Measurements from ENCODE around the gene ST8SIA5. TPM values are rescaled to one million over a fixed set of nuclear protein-coding genes. Genes with fewer than 3 reads are reported as not detected.

The ST8SIA5 gene
- total RNA-seq, 2 donors from 2014 or later, result 0.62 TPM; not detected in 1

DNA sequence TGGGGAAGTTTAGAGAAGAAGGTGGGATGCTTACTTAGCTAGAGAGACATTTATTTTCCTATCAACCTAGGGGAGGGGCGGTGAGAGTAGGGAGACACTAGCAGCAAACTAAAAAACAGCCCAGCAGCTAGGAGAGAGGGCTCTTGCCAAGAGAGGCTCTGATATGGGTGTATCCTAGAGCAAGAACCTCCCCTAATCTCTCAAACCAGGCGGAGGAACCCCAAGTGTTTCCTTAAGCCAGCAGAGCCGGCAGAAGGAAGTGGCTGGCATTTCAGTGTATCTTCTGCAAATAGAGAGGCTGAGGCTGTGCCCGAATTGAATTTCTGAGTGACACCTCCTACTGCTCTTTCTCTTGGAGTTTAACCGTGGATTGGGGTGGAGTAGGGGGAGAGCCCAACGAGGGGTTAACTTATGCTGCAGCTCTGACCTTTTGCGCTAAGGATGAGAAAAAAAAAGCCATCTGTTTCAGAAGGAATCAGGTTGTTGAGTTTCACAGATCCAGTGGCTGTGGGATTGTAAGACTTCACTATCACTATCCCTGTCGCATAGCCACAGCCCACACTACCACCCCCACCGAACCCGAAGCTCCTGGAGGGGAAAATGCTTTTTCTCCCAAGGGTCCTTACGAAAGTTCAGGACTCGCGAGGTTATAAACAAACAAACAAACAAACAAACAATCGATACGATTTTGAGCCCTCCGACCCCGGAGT lies 1.4 kb downstream of the ST8SIA5 start:
- no peak for TF ChIP-seq POLR2A (IDR thresholded peaks at IDR 0.05)
- no peak for TF ChIP-seq POLR2AphosphoS5 (IDR thresholded peaks at IDR 0.05)
- no peak for TF ChIP-seq CTCF (IDR thresholded peaks at IDR 0.05)
- DNase-seq (ENCODE audit: low spot score), result no peak
- Histone ChIP-seq H3K4me1 (replicated peaks) (no peaks in the 10 kb centered on the region), H3K27ac (no peak overlapping the region), H3K36me3 (no peaks in the 10 kb centered on the region), H3K9me3 (no peaks in the 10 kb centered on the region), H3K4me3 (no peak overlapping the region), H3K27me3 (replicated peaks; ENCODE audit: insufficient read depth) (peaks cover 4% of the 10 kb centered on the region)
- 18% methylated on average over 17 of the region's 17 CpGs for WGBS
- intact Hi-C loops (cut with DNase I), result no loop called here

DNA sequence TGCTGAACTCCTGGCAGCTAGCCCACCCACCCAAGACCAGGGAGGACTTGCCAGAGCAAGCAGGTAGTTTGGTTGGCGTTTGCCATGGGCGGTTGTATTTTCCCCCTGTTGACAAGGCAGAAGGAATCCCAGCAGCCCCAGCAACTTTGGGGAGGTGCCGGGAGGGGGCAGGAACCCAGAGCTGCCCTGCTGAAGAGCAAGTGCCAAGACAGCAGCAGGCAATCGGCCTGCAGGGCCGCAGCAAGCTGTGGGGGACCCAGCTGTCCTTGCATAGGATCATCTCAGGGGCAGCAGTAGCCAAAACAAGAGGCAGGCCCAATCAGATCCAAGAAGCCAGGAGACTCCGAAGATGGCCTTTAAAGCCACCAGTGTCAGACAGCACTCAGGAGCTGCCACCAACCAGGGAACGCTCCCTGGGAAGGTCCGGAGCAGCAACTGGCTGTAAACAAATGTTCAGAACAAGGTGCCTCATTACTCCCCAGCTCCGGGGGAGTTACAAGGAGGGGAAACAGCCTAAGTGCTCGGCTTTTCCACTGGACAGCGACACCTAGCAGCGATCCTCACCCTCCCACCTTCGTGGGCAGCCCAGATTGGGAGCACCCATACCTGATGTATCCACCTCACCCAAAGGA lies 2.1 kb downstream of the ST8SIA5 start:
- peaks cover 4% of the 10 kb centered on the region for H3K27me3 ChIP-seq (replicated peaks; ENCODE audit: insufficient read depth)
- no peaks in the 10 kb centered on the region for H3K4me1 ChIP-seq (replicated peaks)
- no peaks in the 10 kb centered on the region for H3K36me3 ChIP-seq
- no peak for DNase-seq (ENCODE audit: low spot score)
- no peak overlapping the region for H3K4me3 ChIP-seq
- TF ChIP-seq POLR2AphosphoS5 (IDR thresholded peaks at IDR 0.05) (no peak), POLR2A (IDR thresholded peaks at IDR 0.05) (no peak), CTCF (IDR thresholded peaks at IDR 0.05) (no peak)
- 54% methylated on average over 13 of the region's 13 CpGs for WGBS
- no peaks in the 10 kb centered on the region for H3K9me3 ChIP-seq
- intact Hi-C loops (cut with DNase I), result no loop called here
- H3K27ac ChIP-seq, result no peak overlapping the region

DNA sequence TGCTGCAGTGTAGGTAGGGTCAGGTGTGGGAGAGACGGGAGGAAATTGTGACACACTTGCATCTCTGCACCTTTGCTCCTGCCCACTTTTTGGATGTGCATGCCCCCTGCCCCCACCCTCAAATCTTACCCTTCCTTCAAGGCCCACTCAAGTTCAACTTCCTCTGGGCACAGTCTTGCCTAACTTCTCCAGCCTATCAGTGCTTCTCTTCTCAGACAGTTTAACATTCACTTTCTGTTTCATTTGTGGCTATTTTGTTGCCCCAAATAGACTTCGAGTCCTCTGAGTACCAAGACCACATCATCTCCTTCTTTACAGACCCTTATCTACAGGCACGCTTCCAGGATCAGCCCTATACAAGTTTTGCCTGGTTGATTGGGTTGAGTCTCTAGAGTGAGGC lies 2.7 kb downstream of the ST8SIA5 start:
- H3K4me1 ChIP-seq (replicated peaks), result no peaks in the 10 kb centered on the region
- no peak overlapping the region for H3K4me3 ChIP-seq
- DNase-seq (ENCODE audit: low spot score), result no peak
- TF ChIP-seq POLR2A (IDR thresholded peaks at IDR 0.05), result no peak
- TF ChIP-seq CTCF (IDR thresholded peaks at IDR 0.05), result no peak
- TF ChIP-seq POLR2AphosphoS5 (IDR thresholded peaks at IDR 0.05), result no peak
- intact Hi-C loops (cut with DNase I), result no loop called here
- no peaks in the 10 kb centered on the region for H3K9me3 ChIP-seq
- no peak overlapping the region for H3K27ac ChIP-seq
- peaks cover 4% of the 10 kb centered on the region for H3K27me3 ChIP-seq (replicated peaks; ENCODE audit: insufficient read depth)
- 79% methylated on average over 3 of the region's 3 CpGs for WGBS
- no peaks in the 10 kb centered on the region for H3K36me3 ChIP-seq

- H3K36me3 ChIP-seq, result no peaks in the 10 kb centered on the region
- H3K27me3 ChIP-seq (replicated peaks; ENCODE audit: insufficient read depth), result no peaks in the 10 kb centered on the region
- intact Hi-C loops (cut with DNase I), result no loop called here
- H3K9me3 ChIP-seq, result no peaks in the 10 kb centered on the region
- H3K4me3 ChIP-seq, result no peak overlapping the region
- WGBS, result 89% methylated on average over 8 of the region's 8 CpGs
- no peaks in the 10 kb centered on the region for H3K4me1 ChIP-seq (replicated peaks)
- TF ChIP-seq CTCF (IDR thresholded peaks at IDR 0.05) (no peak), POLR2AphosphoS5 (IDR thresholded peaks at IDR 0.05) (no peak), POLR2A (IDR thresholded peaks at IDR 0.05) (no peak)
- H3K27ac ChIP-seq, result no peak overlapping the region
- no peak for DNase-seq (ENCODE audit: low spot score)
Observed at GRCh38 chr18:46751882-46752281, 5.0 kb downstream of the ST8SIA5 start.

GRCh38 chr18:46750626-46751025 lies 6.2 kb downstream of the ST8SIA5 start:
- Histone ChIP-seq H3K4me1 (replicated peaks) (no peaks in the 10 kb centered on the region), H3K36me3 (no peaks in the 10 kb centered on the region), H3K27me3 (replicated peaks; ENCODE audit: insufficient read depth) (no peaks in the 10 kb centered on the region), H3K9me3 (no peaks in the 10 kb centered on the region), H3K27ac (no peak overlapping the region), H3K4me3 (no peak overlapping the region)
- intact Hi-C loops (cut with DNase I), result no loop called here
- no peak for TF ChIP-seq CTCF (IDR thresholded peaks at IDR 0.05)
- TF ChIP-seq POLR2AphosphoS5 (IDR thresholded peaks at IDR 0.05), result no peak
- no peak for TF ChIP-seq POLR2A (IDR thresholded peaks at IDR 0.05)
- 60% methylated on average over 6 of the region's 6 CpGs for WGBS
- no peak for DNase-seq (ENCODE audit: low spot score)
